ENCODE results near the gene CENATAC.
"Not testable (repeated sequence)": the region's sequence is repeated elsewhere in the genome, so short reads cannot be mapped to it uniquely, and the experiment has no call there.

Gene CENATAC

GRCh38 chr11:119054418-119054817, 56.5 kb downstream of the CENATAC start:
- DNase-seq (ENCODE audit: low read depth, low spot score): no peak

- no peak for DNase-seq (ENCODE audit: low read depth, low spot score)
These were observed 58.0 kb downstream of the CENATAC start for GRCh38 chr11:119055901-119056300.

- no peak for DNase-seq (ENCODE audit: low read depth, low spot score)
These were observed 58.6 kb downstream of the CENATAC start for GRCh38 chr11:119056421-119056999.

- peak; percentile 68 for DNase-seq (ENCODE audit: low read depth, low spot score)
These were observed 59.2 kb downstream of the CENATAC start, which contains the start of gene HYOU1 for GRCh38 chr11:119057000-119057769. HYOU1 (minus strand) TSS chr11:119057205; CDS start chr11:119056160, 1,045 bp downstream.

GRCh38 chr11:119059128-119059527, 61.2 kb downstream of the CENATAC start:
- not testable (repeated sequence) for DNase-seq (ENCODE audit: low read depth, low spot score)

GRCh38 chr11:119061256-119061655, 63.3 kb downstream of the CENATAC start:
- DNase-seq (ENCODE audit: low read depth, low spot score): no peak

GRCh38 chr11:119062779-119063178, 64.8 kb downstream of the CENATAC start:
- no peak for DNase-seq (ENCODE audit: low read depth, low spot score)

GRCh38 chr11:119065369-119065768, 67.4 kb downstream of the CENATAC start:
- no peak for DNase-seq (ENCODE audit: low read depth, low spot score)
